HG02610 (cell line): Measurements from ENCODE around the gene SSTR5.
"Not testable (repeated sequence)": the region's sequence is repeated elsewhere in the genome, so short reads cannot be mapped to it uniquely, and the experiment has no call there.

ENCODE experiments used
- ATAC-seq: cut with Tn5 transposase; IDR thresholded peaks from one replicate; pipeline ENCODE4 v1.9.1; 2021; ENCODE audit warnings: mild to moderate bottlenecking, moderate library complexity; ENCODE audit not compliant: unreplicated experiment

SSTR5 gene

DNA sequence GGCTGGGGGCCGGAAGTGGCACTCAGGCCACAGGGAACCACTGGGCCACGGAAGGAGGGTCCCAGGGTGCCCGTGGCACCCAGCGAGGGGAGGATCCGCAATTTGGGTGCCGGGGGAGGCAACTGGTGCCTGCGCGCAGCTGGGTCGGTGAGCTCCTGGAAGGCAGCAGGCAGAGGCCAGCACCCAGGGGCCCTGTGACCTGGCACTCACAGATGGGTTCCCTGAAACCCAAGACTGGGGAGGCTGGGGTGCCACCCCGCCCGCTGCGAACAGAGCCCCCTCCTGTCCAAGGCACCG is 663 bp downstream of the SSTR5 start:
- no peak for ATAC-seq

DNA sequence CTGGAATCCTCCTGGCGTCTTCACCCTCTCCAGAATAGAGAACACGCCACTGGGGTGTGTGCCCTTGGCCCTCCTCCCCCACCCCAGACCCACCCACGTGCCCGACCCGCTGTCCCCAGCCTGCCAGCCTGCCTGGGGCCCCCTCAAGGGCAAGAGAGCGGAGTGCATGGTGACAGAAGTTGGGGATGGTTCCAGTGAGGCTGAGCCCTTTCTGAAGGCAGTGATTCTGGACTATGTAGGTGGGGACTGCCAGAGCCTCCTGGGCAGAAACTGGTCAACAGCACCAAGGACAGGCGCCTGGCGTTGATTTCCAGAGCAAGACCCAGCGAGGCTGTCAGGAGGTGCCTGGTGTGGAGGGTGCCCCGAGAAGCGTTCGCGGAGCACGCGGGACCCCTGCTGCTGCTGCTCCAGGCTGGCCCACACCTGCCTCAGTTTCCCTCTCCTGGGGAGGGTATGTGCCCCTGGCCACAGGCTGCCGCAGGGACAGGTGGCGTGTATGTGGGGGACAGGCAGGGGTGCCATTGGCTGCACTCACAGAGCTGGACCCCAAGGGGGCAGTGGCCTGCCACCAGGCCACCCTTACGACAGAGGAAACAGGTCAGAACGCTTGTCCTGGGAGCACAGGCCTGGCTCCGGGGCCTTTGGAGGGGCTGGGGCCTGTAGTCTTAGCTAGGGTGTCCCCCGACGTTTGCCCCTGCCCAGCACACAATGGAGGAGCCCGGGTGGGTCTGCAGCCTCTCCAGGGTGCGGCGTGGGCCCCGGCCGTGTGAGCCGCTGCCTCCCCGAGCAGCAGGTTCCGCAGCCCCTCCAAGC is 1.2 kb downstream of the SSTR5 start:
- no peak for ATAC-seq

DNA sequence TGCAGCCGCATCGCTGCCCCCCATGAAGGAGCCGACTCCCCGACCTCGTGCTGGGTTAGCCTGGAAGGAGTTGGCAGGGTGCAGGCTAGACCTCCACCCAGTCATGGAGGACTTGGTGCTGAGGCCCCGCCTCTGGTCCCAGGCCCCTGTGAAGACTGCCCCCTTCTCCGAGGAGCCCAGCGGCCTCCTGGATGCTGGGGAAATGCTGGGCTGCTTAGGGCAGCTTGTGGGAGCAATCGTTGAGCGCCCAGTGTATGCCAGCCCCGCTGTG is 1.8 kb downstream of the SSTR5 start:
- ATAC-seq = no peak

DNA sequence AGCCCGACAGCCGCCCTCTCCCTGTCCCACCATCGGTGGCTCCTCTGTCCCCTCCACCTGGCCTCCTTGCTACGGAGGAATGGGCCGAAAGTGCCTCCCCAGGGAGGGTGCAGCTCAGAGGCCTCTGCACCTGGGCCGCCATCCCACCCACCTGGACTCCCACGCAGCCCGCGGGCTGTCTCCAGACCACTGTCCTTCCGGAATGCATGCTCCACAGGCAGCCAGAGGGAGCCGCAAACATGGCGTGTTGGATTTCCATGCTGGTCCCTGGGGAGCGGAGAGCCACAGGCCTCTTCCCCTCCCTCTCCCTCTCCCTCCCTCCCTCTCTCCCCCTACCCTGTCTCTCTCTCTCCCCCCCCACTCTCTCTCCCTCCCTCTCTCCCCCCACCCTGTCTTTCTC is 3.0 kb downstream of the SSTR5 start:
- no peak for ATAC-seq

DNA sequence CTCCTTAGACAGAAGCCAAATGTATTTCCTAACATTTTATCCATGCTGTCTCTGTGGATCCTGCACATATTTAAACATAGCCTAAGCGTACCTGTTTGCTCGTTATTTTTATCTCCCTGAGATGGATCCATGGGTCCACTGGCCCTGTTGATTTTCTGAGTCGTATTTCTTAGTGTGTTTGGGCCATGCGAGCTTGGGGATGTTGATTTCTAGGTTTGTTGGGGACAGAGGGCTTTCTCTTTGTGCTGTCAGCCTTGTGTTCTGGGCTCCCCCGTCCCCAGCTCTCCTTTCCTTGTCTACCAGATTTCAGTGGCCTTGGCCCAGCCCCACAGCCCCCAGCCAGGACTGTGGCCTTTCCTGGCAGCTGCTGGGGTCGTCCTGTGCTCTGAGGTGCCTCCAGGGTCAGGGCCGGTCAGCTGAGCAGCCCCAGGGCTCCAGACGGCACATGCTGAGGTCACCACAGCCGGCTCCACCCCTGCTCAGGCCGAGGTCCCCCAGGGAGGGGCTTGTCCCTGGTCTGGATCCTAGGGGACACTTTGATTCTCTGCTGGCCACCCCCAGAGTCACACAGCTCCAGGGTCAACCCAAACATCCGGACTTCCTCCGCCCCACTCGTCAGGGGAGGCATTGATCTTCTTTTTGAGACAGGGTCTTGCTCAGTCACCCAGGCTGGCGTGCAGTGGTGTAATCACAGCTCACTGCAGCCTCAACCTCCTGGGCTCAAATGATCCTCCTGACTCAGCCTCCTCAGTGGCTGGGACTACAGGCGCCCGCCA is 4.4 kb downstream of the SSTR5 start:
- no peak for ATAC-seq

DNA sequence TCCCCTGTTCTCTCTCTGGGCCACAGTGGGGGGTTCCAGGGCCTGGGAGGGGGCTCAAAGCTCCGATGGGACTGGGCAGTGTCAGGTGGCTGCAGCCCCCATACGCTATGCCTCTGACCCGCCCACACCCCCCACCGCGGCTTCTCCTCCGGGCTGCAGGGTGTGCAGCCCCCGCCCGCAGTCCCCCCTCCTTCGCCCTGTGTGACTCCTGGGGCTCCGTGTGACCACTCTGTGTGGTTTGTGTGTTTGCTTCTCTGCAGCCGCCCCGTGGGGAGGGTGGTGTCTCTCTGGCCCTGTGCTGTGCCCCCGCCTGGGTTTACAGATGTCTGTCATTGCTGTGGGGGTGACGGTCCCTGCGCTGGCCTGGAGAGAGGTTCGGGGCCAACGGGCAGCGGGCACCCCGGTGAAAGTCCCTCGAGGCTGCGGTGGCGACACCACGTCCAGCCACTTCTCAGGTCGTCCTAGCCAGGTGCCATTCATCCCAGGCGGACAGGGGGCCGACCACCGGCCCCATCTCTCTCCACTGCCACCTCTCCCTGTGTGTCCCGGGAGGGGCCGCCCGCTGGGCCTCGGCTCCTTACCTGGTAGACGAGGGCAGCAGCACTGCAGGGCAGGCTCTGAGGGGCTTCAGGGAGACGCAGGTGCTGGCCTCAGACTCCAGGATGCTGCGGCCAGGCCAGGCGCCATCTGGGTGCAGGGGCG is 5.5 kb downstream of the SSTR5 start:
- no peak for ATAC-seq

DNA sequence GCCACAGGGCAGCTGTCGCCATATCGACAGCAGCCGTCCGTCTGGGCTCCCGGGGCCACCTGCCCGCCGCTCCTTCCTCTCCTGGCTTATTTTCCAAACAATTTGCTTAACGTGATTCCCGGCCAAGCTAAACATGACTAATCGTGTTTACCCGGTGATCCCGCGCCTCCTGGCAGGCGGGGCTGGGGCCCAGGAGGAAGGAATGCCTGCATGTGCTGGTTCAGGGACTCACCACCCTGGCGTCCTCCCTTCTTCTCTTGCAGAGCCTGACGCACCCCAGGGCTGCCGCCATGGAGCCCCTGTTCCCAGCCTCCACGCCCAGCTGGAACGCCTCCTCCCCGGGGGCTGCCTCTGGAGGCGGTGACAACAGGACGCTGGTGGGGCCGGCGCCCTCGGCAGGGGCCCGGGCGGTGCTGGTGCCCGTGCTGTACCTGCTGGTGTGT is 6.1 kb downstream of the SSTR5 start:
- no peak for ATAC-seq

DNA sequence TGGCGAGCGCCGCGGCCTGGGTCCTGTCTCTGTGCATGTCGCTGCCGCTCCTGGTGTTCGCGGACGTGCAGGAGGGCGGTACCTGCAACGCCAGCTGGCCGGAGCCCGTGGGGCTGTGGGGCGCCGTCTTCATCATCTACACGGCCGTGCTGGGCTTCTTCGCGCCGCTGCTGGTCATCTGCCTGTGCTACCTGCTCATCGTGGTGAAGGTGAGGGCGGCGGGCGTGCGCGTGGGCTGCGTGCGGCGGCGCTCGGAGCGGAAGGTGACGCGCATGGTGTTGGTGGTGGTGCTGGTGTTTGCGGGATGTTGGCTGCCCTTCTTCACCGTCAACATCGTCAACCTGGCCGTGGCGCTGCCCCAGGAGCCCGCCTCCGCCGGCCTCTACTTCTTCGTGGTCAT is 6.8 kb downstream of the SSTR5 start:
- ATAC-seq = no peak

DNA sequence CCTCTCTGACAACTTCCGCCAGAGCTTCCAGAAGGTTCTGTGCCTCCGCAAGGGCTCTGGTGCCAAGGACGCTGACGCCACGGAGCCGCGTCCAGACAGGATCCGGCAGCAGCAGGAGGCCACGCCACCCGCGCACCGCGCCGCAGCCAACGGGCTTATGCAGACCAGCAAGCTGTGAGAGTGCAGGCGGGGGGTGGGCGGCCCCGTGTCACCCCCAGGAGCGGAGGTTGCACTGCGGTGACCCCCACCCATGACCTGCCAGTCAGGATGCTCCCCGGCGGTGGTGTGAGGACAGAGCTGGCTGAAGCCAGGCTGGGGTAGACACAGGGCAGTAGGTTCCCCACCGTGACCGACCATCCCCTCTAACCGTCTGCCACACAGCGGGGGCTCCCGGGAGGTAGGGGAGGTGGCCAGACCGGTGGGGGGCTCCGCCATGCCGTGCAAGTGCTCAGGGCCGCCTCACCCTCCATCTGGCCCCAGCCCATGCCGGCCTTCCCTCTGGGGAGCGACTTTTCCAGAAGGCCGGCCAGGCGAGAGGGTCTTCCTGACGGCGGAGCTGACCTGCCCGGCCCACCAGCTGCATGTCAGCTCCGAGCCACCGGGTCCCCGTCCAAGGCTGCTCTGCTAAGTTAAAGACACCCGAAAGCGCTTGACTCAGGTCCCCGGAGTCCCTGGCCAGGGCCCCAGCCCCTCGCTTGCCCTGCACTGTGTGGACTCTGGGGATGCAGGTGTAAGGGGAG is 7.4 kb downstream of the SSTR5 start:
- no peak for ATAC-seq

DNA sequence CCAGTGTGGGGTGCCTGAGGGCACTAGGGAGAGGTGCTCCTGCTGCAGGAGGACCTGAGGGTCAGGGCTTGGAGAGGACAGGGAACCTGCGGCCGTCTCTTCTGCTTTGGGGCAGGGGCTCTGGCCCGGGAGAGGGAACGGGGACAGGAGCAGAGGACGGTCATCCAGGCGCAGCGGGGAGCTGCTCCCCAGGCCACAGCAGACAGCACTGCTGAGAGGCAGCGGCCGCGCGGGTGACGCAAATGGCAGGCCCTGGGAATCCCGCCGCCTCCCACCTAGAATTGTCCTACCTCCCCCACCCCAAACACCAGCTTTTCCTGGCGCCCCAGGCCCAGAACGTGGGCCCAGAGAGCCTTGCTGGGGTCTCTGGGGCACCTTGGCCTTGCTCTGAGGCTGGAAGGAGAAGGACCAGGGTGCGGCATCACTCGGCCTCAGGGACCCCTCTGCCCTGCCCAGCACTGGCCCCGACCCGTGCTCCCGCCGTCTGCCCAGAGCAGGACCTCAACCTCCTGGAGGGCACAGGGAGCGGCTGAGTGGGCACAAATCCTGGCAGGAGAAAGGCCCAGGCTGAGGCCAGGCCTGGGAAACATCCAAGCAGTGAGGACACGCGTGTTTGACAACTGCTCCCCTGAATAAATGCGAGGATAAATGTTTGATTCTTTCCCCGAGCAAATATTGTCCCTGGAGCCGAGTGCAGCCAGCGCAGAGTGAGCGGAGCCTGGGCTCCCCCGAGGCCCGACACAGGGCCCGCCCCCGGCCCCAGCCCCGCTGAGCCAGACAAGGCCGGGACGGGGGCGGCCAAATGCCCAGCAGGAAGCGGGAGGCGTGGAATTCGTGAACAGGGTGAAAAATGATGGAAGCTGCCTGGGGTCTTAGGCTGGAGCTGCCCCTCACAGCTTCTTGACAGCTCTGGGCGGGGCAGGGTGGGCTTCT is 8.5 kb downstream of the SSTR5 start:
- no peak for ATAC-seq

DNA sequence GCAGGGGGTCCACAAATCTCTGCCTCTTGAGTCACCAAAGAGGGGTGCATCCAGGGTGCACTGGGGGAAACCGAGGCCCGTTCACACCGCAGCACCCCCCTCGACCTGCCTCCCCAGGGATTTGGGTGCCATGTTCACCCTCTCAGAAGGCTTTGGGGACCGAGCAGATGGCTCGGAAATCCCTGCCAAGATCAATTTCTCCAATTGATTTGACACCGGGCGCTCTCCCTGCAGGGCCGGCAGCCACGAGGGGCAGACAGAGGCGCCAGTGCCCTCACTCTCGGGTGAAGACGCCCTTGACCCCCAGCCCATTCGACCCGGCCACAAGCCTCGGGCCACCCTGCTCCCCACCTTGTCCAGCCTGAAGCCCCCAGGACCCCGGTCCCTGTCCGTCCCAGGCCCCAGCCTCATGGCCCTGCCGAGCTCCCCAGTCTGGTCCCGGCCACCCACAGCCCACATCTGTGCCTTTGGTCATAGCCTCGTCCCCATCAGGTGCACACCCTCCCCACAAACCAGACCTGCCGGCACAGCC is 9.3 kb downstream of the SSTR5 start:
- ATAC-seq = no peak

DNA sequence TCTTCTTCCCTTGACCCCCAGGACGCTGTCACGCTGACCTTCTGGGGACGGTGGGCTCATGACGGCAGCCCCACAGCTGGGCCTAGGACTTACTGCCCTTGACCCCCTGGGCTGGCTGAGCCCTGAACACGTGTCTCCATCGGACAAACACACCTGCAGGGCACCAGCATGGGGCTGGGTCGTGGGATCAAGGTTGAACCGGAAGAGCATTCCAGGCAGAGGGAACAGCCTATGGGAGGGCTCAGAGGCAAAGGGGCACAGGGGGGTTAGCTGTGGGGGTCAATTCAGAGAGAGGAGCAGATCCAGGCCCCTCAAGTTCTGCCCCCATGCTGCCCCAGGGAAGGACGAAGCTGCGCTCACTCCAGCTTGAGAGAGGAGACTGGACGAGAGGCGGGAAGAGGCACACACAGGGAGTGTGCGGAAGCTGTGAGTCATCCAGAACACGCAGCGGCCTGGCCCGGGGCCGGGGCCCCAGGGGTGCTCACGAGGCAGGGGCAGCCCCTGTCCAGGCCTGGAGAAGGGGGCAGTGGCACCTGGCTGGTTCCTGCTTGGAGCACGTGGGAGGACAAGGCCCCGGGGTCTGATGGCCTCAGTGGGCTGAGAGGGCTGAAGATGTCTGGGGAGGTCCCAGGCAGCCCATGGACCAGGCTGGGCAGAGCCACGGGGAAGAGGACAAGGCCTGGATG is 9.9 kb downstream of the SSTR5 start:
- no peak for ATAC-seq

DNA sequence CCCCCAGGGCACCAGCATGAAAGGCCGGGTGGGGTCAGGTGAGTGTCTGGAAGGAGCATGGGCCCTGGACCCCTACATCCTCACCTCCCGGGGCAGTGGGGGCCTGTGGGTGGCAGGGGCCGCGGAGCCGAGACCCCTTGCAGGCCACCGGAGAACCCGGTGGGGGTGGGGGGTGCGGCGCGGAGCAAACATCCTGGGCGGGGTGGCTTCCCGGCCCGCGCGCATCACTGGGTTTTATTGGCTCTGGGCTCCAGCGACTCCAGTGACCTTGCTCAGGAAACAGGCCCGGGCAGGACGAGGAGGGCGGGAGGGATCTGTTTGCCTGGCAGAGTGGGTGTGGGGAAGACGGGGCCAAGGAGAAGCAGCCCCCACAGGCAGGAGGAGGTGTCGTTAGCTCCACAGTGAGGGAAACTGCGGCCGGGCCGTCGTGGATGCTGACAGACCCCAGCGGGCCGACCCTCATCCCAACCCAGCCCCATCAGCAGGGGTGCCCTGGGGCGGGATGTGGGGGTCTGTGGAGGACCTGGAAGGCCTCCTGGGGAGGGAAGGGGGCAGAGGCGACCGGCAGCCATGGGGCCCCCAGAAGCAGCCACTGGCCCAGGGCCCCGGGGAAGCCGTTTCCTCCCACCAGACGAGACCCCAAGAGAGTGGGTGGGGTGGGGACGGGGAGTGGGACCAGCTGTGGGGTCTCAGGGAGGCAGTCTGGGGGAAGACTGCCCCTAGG is 10.6 kb downstream of the SSTR5 start:
- ATAC-seq = no peak

DNA sequence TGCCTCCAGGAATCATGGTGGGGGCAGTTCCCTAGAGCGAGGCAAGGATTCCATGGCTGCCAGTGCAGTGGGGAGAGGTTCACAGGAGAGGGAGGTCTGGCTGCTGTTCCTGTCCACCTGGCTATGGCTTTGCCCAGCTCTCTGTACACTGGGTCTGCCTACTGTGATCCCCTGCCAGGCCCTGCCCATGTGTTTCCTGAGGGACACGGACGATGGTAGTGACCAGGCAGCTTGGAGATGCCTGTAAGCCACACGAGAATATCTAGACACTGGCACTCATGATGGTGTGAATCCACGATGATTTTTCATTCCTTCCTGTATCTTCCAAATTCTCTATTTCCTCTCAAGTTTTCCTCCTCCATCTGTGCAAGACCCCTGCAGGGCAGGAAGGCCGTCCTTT is 12.4 kb downstream of the SSTR5 start:
- no peak for ATAC-seq

DNA sequence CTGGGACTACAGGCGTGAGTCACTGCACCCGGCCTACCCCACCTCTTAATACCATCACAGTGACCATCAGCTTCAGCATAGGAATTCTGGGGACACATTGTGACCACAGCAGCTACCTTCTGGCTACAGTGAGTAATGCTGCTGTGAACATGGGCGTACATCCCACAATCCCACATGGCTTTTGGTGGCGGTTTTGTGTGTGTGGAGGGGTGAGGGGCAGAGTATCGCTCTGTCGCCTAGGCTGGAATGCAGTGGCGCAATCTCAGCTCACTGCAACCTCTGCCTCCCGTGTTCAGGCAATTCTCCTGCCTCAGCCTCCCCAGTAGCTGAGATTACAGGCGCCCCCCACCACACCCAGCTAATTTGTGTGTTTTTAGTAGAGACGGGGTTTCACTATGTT is 13.9 kb downstream of the SSTR5 start:
- not testable (repeated sequence) for ATAC-seq

DNA sequence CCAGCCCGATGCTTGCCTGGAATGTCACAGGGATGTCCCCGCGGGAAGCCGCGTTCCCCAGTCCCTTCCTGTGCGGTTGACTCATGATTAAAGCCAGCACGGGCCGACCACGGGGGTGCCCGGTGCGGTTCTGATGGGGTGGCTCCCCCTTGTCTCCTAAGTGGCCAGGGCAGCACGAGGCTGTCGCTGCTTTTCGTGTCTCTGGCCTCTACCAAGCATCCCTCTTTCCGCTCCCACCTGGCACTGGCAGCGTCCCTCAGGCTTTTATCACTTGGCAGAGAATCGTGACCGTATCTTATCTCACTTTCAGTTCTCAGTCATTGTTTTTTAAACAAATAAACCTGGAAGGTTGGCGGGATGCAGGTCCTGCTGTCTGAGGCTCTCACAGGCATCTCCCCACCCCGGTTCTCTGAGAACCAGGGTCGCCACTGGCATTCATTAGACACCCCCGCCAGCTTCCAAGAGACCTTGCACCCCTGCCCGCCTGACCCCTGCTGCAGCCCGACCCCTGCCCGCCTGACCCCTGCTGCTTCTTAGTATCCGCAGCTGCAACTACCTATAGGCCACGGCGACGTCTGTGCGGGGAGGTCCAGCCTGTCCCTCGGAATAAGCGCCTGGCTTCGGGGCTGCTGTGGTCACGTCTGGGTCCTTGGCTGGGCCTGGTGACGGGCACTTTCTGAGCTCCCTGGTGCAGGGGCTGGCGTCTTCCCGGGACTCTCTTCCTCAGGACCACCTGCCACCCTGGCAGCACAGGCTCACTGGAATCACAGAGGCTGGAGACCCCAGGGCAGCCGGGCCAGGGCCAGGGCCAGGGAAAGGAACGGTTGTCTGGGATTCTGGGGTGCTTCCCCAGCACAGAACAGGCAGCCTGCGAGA is 16.0 kb downstream of the SSTR5 start:
- no peak for ATAC-seq

DNA sequence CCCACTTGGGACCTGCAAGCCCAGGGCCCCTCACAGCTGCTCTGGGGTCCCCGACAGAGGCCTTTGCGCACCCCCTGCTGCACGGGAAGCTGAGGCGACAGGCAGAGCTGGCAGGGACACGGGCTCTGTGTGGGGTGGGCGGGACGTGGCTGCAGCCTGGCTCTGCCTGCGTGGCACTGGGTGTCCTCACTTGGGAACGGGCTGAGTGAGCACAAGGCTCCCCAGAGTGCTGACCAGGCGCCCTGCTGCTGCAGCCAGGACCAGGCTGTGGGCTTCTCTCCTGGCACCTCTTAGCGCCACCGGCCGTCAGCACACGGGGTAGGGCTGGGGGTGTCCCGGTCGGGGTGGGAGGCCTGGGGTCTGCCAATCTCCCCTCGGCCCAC is 16.9 kb downstream of the SSTR5 start:
- ATAC-seq = no peak
